Medulla oblongata (tissue), 1 donor: ENCODE data around the gene TMC7.
A peak's percentile ranks its signal among the peaks of the same experiment; 100 is the strongest.

Source experiments
- DNase-seq: peaks from one replicate; pipeline ENCODE4 v3.0.0-alpha.2; 2015; ENCODE audit errors: extremely low spot score

TMC7 gene

GRCh38 chr16:19029980-19030379, 46.2 kb downstream of the TMC7 start:
- no peak for DNase-seq

DNA sequence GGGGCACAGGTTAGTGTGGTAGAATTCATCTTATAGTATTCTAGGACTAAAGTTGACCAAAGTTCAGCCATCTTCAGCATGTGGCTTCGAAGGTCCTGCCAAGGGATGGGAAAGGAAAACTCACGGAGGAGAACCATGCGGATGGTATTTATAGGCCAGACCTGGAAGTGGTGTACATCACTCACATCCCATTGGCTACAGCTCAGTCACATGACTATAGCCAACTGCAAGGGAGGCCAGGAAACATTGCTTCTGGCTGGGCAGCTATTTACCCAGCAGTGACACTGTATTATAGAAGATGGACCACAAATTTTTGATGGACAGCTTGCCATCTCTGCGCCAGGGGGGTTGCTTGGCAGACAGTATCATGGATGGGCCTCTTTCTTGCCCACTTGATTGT, 48.0 kb downstream of the TMC7 start:
- DNase-seq = no peak

GRCh38 chr16:19033761-19034160, 50.0 kb downstream of the TMC7 start:
- no peak for DNase-seq

GRCh38 chr16:19040400-19040799, 56.7 kb downstream of the TMC7 start:
- no peak for DNase-seq

DNA sequence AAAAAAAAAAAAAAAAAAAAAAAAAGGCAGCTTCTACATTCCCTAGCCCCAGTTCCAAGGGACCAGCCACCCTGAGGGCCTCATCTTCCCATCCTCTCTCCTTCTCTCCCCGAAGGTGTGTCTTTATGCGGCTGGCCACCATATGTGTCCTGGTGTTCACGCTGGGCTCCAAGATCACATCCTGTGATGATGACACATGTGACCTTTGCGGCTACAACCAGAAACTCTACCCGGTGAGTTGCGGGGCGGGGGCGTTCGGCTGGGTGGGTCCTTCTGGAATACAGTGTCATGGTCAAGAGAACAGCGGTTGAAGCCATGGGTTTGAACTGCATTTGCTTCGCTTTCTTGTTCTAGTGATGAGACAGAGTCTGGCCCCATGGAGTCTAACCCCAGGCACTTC, 61.0 kb downstream of the TMC7 start:
- DNase-seq = no peak

DNA sequence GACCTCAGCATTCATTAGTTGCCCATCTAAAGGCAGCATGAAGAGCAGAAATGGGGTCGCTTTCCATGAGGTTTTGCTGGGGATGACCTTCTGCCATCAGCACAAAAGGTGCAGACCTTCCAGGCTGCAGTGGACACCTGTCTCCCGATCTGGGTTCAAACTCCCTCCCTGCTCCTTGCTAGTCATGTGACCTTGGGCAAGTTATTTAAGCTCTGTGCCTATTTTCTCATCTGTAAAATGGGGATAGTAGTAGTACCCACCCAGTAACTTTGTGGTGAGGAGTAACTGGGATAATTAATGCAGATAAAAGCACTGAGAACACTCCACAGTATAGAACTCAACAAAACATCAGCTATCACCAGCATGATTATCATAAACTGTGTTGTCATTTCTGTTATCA, 62.3 kb downstream of the TMC7 start:
- DNase-seq = no peak

GRCh38 chr16:19062706-19063105, 79.0 kb downstream of the TMC7 start:
- no peak for DNase-seq

DNA sequence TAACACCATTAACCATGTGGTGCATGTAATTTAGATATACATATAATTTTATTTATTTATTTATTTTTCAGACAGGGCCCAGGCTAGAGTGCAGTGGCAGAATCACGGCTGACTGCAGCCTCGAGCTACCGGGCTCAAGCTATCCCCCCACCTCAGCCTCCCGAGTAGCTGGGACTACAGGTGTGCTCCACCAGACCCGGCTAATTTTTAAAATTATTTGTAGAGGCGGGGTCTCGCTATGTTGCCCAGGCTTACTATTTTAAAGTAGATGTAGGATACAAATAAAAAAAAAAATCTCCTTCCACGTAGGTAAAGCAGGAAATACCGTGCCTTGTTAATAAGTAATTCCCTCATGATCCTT, 83.2 kb downstream of the TMC7 start:
- no peak for DNase-seq

DNA sequence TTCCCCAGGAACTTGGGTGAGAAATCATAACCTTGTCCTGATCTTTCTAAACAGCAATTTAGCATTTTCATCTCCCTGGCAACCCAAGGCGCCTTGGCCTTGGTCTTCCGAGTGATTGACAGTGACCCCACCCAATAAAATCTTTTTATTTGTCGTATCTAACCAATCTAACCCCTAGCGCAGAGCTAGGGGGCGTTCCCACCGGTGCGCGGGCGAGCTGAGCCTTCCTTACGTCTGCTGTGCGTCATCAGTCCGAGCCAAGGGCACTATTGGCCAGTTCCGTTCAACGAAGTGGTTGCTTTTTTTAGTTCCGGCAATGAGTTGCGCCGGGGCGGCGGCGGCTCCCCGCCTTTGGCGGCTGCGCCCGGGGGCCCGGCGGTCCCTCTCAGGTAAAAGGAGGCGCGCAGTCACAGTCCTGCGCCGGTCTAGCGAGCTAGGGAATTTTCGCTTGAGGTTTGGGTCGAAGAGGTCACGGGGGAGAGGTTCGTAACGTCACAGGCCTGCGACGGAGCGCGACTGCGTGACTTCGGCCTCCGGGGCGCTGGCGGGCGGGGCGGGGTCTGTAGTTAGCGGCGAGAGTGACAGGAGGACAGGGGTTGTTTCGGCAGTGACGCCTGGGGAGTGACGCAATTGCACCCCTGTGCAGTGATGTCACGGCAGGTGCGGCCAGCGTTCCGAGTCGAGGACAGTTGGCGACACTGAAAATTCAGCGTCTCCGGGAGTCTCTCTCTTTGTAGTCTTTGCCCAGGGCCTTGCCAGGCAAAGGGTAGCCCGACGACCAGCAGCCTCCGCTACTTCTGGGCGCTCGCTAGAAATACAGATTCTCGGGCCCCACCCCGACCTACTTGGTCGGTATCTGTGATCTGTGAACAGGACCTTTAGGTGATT, 83.9 kb downstream of the TMC7 start, which contains the start of gene COQ7:
Gene COQ7, plus strand, starts transcription at position 266 of the 888 bp plus-strand sequence. Its CDS starts 51 bp downstream, at position 317.
- peak; percentile 99 for DNase-seq

GRCh38 chr16:19068237-19068815, 84.6 kb downstream of the TMC7 start:
- no peak for DNase-seq

DNA sequence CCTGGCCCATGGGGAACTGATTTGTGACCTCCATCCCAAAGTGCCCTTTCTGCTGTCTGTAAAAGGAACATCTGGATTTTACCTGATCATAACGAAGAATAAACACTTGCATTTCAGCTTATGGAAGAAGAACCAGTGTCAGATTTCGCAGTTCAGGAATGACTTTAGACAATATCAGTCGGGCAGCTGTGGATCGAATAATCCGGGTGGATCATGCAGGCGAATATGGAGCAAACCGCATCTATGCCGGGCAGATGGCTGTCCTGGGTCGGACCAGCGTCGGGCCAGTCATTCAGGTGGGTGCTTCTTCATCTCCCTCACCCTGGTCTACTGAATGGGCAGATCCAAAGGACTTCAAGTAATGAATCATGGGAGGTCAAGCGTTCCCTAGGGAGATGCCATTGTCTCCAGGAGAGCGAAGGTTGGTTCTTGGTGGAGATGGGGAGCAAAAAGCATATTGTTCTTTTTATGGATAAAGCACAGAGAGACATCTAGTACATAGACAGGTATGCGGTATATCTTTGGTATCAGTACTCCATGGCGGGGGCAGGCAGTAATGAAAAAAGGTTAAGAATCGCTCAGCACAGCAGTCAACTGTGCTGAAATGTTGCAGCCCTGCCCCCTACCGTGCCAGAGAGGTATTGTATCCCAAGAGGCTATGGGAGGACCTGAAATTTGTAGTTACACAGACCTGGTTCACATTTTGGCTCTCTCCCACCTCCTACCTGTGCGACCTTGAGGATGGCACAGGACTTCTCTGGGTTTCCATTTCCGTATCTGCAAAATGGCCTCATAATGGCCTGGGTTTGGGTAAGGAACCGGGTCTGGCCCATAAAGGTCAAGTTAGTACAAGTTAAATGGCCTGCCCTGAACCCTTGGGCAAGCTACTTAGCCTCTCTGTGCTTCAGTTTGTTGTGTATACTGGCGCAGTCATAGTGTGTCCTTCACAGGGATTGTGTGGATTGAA, 88.4 kb downstream of the TMC7 start:
- peak; percentile 70 for DNase-seq

GRCh38 chr16:19073344-19073743, 89.6 kb downstream of the TMC7 start:
- no peak for DNase-seq

GRCh38 chr16:19073863-19074262, 90.1 kb downstream of the TMC7 start:
- no peak for DNase-seq

DNA sequence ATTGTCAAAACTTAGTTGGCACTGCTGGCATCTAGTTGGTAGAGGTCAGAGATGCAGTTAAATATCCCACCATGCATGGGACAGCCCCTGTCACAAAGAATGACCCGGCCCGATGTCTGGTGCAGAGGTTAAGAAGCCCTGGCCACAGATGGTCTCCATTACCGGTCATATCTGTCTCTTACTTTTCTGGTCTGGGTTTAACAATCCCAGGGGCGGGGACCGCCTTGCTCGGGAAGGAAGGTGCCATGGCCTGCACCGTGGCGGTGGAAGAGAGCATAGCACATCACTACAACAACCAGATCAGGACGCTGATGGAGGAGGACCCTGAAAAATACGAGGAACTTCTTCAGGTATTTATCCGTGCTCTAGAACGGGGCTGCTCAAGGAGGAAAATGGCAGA, 91.8 kb downstream of the TMC7 start:
- no peak for DNase-seq

GRCh38 chr16:19077879-19078278, 94.1 kb downstream of the TMC7 start:
- no peak for DNase-seq

DNA sequence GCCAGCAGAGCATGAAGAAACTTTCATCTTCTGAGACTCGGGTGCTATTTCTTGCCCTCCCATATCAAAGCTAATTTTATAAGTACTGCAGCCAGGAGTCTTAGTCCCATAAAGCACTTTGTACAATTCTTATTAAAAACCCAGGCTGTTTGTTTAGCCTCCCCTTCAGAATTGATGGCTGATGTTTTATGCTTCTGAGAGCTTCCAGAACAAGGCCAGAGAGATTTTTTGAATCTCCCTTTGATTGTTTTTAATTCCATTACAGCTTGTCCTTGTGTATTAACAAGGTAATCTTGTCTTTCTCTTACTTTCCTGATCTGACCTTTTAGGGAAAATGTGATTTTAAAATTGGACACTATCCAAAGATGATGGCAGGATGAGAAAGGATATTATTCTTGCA, 99.9 kb downstream of the TMC7 start:
- DNase-seq = no peak

GRCh38 chr16:19084139-19084538, 100.4 kb downstream of the TMC7 start:
- DNase-seq = no peak

- DNase-seq = no peak
These were observed 101.1 kb downstream of the TMC7 start for GRCh38 chr16:19084879-19085278.

DNA sequence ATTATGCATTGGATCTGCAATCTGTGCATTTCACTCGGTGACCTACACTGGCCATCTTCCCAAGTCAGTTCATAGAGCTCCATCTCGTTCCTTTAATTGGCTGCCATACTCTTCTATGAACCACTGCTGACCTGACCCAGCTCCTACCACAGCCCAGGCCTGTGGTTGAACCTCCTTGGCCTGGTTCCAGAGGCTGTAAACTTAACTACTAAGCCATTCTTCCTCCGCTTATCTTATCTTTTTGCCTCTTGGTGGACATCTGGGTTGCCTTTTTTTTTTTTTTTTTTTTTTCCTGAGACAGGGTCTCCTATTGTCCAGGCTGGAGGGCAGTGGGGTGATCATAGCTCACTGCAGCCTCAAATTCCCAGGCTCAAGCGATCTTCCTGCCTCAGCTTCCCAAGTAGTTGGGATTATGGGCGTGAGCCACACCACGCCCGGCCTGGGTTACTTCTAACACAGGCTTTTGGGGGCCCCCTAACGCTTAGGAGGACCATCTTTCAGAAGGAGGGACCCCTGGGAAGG, 102.0 kb downstream of the TMC7 start:
- peak; percentile 18 for DNase-seq

GRCh38 chr16:19086322-19087199, 102.8 kb downstream of the TMC7 start:
- DNase-seq = peak; percentile 89

DNA sequence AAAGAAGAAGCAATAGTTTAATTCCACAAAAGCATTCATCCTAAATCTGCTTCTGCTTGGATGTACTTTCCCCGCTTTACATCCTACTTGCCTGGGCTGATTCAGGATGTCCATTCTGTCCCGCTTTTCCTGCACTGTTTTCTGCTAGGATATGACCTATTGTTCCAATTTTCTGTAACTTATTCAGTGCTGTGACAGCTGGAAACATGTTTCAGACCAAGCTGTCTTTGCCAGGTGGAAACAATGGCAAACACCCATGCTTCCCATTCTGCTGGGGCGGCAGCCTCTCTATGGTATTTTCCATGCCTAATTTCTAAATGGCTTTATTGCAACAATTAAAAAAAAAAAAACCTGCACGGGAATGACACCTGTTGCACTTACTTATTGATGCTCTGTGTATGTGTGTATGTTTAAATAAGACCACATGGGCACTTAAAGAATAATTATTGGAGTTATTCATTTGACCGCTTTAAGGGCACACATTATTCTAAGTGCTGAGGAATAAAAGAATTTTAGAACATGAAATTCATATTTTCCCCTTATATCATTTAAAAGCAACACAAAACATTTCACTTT, 104.7 kb downstream of the TMC7 start:
- no peak for DNase-seq
